Fibroblast of mammary gland (primary cell): ENCODE data around the gene SLC16A8.
A peak's percentile ranks its signal among the peaks of the same experiment; 100 is the strongest.

Experiments used
- DNase-seq: peaks from one replicate; pipeline ENCODE4 v3.0.0-alpha.2; 2010; ENCODE audit warnings: low read depth
- H3K4me3 ChIP-seq: 2 replicates; pipeline ENCODE4 v1.5.1; 2011; ENCODE audit warnings: low read depth, mild to moderate bottlenecking, low read length, moderate library complexity; ENCODE audit not compliant: control insufficient read depth
- TF ChIP-seq, protein P1 (sequence below): conservative IDR thresholded peaks from 2 replicates; pipeline ENCODE4 v1.5.1; 2011; ENCODE audit warnings: low read depth, low read length, inconsistent platforms; ENCODE audit not compliant: control insufficient read depth, insufficient read depth

Gene SLC16A8

DNA sequence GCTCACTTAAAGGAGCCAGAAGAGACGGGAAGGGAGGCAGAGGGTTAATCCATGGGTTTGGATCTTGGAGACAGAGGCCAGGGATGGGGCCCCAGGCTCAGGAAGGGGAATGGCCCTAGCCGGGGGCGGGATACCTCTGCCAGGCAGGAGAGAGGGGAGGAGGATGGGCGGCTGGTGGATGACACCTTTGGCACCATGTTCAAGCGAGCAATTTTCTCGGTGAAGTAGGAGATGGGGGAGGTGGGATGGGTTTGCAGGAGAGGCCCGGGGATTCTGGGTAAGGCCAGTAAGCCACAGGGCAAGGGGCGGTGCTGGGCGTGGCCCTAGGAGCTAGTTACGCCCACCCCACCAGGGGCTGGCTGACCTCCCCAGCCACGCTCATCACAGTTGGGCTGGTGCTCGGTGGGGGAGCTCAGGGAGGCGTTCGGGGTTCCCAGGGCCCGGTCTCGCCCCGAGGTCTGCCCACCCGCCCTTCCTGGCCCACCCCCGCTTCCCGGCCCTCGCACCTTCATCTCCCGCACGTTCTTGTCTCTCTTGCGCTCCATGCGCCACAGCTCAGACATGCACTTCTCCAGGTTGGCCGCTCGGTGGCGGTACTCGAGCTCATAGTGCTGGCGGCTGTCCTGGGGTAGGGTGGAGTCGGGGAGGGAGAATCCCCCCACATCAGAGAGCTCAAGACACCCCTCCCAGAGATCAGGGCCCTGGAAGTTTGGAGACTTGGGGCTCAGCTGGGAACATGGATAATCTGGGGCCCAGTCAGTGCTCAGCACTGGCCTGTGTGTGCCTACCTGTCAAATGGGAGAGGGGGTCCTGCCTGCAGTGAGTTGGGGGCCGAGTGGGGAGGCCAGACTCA lies 13.8 kb upstream of the SLC16A8 start:
- DNase-seq, result peak; percentile 19

DNA sequence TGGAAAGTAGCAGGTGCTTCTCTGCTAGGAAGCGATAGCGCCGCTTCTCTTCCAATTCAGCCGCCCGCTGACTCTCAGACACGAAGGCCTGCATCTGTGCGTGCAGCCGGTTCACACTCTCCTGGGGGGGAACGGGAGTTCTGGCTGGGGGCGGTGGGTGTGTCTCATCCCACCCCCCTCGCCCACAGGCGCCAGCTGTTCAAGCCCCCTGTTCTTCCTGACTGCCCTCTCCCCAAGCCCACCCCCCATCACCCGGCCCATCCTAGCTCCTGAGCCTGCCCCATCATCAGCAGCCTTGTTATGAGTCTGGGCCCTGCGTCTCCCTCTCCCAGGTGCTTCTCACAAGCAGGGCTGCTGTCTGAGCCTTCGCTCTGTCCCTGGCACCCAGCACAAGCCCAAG lies 13.1 kb upstream of the SLC16A8 start:
- TF ChIP-seq, protein P1, sequence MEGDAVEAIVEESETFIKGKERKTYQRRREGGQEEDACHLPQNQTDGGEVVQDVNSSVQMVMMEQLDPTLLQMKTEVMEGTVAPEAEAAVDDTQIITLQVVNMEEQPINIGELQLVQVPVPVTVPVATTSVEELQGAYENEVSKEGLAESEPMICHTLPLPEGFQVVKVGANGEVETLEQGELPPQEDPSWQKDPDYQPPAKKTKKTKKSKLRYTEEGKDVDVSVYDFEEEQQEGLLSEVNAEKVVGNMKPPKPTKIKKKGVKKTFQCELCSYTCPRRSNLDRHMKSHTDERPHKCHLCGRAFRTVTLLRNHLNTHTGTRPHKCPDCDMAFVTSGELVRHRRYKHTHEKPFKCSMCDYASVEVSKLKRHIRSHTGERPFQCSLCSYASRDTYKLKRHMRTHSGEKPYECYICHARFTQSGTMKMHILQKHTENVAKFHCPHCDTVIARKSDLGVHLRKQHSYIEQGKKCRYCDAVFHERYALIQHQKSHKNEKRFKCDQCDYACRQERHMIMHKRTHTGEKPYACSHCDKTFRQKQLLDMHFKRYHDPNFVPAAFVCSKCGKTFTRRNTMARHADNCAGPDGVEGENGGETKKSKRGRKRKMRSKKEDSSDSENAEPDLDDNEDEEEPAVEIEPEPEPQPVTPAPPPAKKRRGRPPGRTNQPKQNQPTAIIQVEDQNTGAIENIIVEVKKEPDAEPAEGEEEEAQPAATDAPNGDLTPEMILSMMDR, result no peak
- no peak for DNase-seq
- H3K4me3 ChIP-seq, result no peak overlapping the region

More for the DNA sequence above, 13.8 kb upstream of the SLC16A8 start:
- TF ChIP-seq, protein P1, result peak; percentile 42
- no peak overlapping the region for H3K4me3 ChIP-seq

DNA sequence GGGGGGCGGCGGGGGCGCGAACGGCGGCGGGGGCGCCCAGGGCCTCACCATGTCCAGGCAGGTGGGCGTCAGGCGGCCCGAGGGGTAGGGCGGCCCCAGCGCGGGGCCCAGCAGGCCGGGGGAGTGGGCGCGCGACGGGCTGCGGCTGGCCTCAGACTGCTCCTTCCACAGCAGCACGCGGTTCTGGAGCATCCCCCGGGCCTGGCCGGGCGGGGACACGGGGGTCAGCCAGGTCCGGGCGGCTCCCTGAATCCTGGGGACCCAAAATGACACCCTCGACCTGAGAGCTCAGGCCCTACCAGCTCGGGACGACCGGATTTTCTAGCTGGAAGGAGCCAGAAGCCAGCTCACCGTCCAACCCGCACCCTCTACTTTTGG lies 5.5 kb upstream of the SLC16A8 start:
- TF ChIP-seq, protein P1, result no peak
- H3K4me3 ChIP-seq, result no peak overlapping the region

DNA sequence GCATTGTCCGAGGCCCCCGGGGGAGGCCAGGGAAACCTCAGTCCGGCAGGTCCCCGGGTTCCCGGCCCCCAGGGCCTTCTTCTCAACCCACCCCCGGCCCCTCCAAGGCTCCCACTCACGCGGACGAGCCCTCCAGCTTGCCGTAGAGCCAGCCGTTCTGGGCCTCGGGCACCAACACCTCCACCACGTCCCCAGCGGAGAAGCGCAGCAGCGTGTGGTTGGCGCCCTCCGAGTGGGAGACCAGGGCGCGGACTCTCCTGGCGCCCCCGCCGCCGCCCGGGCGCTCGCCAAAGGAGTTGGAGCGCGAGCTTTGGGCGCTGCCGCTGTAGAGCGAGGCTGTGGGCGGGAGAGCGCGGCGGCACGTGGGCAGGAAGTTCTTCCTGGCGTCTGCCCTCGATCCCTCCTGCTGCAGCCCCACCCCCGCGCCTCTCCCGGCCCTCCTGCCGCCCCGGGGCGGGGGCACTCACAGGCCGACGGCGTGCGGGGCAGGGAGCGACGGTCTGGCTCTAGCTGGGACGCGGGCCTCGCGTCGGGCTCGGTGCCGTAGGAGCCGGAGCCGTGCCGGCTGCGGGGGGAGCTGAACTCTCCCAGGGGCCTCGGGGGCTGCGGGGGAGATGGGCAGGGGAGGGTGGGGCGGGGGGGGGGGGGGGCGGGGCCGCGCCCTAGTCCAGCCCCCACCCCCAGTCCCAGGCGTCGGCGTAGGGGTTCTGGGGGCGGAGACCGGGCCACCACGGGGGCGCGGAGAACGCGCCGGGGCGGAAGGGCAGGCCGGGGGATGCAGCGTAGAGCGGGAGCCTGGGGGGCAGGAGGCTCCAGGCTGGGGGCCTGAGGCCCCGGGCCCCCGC lies 4.9 kb upstream of the SLC16A8 start:
- TF ChIP-seq, protein P1, result no peak
- peak; percentile 36 for DNase-seq
- peak overlapping the region; percentile 29 for H3K4me3 ChIP-seq

More for the DNA sequence above, 5.5 kb upstream of the SLC16A8 start:
- DNase-seq, result no peak

DNA sequence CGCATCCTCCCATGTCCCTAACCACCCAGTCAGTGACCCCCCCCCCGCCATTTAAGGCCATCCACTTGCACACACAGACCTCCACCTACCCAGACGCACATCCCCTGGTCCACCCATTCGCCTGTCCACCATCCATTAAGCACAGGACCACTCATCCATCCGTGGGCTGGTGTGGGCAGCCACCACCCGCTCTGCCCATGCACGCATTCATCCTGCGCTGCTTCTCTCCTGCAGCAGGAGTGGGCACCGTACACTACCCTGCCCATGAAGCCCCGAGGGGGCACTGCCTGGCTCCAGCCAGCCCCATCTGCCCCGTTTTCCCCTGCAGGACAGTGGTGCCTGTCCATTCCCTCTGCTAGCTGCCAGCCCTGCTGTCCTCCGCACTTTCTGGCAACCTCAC lies 3.9 kb upstream of the SLC16A8 start:
- H3K4me3 ChIP-seq, result no peak overlapping the region
- TF ChIP-seq, protein P1, result no peak
- DNase-seq, result no peak

DNA sequence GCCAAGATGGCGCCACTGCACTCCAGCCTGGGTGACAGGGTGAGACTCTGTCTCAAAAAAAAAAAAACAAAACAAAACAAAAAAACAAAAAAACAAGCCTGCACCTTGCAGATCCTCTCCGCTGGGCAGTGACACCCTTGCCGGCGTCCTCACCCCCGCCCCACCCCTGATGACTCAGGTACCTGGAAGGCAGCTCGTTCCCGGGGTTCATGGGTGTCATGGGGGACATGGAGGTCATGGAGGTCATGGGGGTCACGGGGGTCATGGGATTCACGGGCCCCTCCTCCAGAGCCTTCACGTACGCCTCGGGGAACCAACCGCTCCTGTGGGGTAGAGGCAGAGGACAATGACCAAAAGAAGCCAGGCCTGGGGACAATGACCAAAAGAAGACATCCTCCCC lies 3.0 kb upstream of the SLC16A8 start:
- TF ChIP-seq, protein P1, result no peak
- DNase-seq, result no peak
- no peak overlapping the region for H3K4me3 ChIP-seq
